CD14-positive monocyte (primary cell): ENCODE data around the gene GID8. TPM values are rescaled to one million over a fixed set of nuclear protein-coding genes. Genes with fewer than 3 reads are reported as not detected.

Experiments
- DNase-seq, 3 donors: peaks; one replicate each; pipeline ENCODE4 v3.0.0-alpha.2; 2011 to 2022
- H2AFZ ChIP-seq: 2 replicates; pipeline ENCODE4 v1.6.0; 2012; ENCODE audit warnings: mild to moderate bottlenecking, low read depth, low read length, inconsistent platforms; ENCODE audit not compliant: insufficient read depth, poor library complexity, severe bottlenecking
- H3K27ac ChIP-seq, 2 donors: 1 replicate in 1 of 2; 2 replicates in 1 of 2; pipeline ENCODE4 v1.5.1; 2012 to 2013; ENCODE audit warnings: low read length in 2 of 2, control low read depth in 1 of 2, inconsistent platforms in 1 of 2, low read depth in 1 of 2, mild to moderate bottlenecking in 1 of 2
- H3K27me3 ChIP-seq, 2 donors: one replicate each; pipeline versions ENCODE4 v1.6.0 to v1.6.1; 2011 to 2013; ENCODE audit warnings: low read length in 2 of 2; ENCODE audit not compliant: control insufficient read depth in 2 of 2, insufficient read depth in 2 of 2
- H3K36me3 ChIP-seq, 2 donors: replicated peaks in 1 of 2; 1 replicate in 1 of 2; 2 replicates in 1 of 2; pipeline versions ENCODE4 v1.5.1 to v1.6.1; 2012 to 2013; ENCODE audit warnings: low read length in 2 of 2, control low read depth in 1 of 2, inconsistent platforms in 1 of 2, mild to moderate bottlenecking in 1 of 2; ENCODE audit not compliant: insufficient read depth in 2 of 2, control insufficient read depth in 1 of 2
- H3K4me1 ChIP-seq, 2 donors: 1 replicate in 1 of 2; 2 replicates in 1 of 2; pipeline versions ENCODE4 v1.5.1 to v1.6.1; 2012 to 2013; ENCODE audit warnings: low read length in 2 of 2, control low read depth in 1 of 2, inconsistent platforms in 1 of 2, mild to moderate bottlenecking in 1 of 2, moderate library complexity in 1 of 2; ENCODE audit not compliant: insufficient read depth in 2 of 2, control insufficient read depth in 1 of 2
- H3K4me2 ChIP-seq: replicated peaks from 2 replicates; pipeline ENCODE3; 2012; ENCODE audit warnings: low read length, moderate library complexity, mild to moderate bottlenecking; ENCODE audit not compliant: poor library complexity, severe bottlenecking; ENCODE audit errors: extremely low read depth
- H3K4me3 ChIP-seq, 3 experiments: fragments of 200-600 bp in 1 of 3; sonication (generic) in 1 of 3; replicated peaks in 1 of 3; 1 replicate in 2 of 3; 2 replicates in 1 of 3; pipeline ENCODE4 v1.5.1; 2011 to 2013; ENCODE audit warnings: low read length in 3 of 3, mild to moderate bottlenecking in 3 of 3, control low read depth in 2 of 3, low read depth in 2 of 3, inconsistent platforms in 1 of 3, moderate library complexity in 1 of 3
- H3K79me2 ChIP-seq: 2 replicates; pipeline ENCODE4 v1.6.0; 2012; ENCODE audit warnings: mild to moderate bottlenecking, control low read depth, inconsistent platforms, low read length, moderate library complexity; ENCODE audit not compliant: insufficient read depth
- H3K9ac ChIP-seq: 2 replicates; pipeline ENCODE4 v1.6.0; 2017; ENCODE audit warnings: low read length, mild to moderate bottlenecking; ENCODE audit not compliant: insufficient read depth, poor library complexity, severe bottlenecking
- H3K9me3 ChIP-seq, 2 donors: replicated peaks in 1 of 2; 1 replicate in 1 of 2; 2 replicates in 1 of 2; pipeline versions ENCODE4 v1.5.1 to v1.6.1; 2012 to 2013; ENCODE audit warnings: low read length in 2 of 2, control low read depth in 1 of 2; ENCODE audit not compliant: control insufficient read depth in 1 of 2, insufficient read depth in 1 of 2
- H4K20me1 ChIP-seq: 2 replicates; pipeline ENCODE4 v1.6.0; 2012; ENCODE audit warnings: mild to moderate bottlenecking, low read length, control low read depth, moderate library complexity; ENCODE audit not compliant: insufficient read depth
- H3K27ac Mint-ChIP-seq, 7 donors: one replicate each; pipeline ENCODE4 v1.8.0; 2020; ENCODE audit warnings: mild to moderate bottlenecking in 7 of 7, mixed read lengths in 7 of 7, moderate library complexity in 6 of 7, inconsistent platforms in 2 of 7
- H3K27me3 Mint-ChIP-seq, 3 donors: one replicate each; pipeline ENCODE4 v1.8.0; 2021 to 2022; ENCODE audit warnings: low read depth in 3 of 3, mild to moderate bottlenecking in 3 of 3, mixed read lengths in 3 of 3, moderate library complexity in 3 of 3, inconsistent platforms in 1 of 3
- H3K36me3 Mint-ChIP-seq, 2 donors: one replicate each; pipeline ENCODE4 v1.8.0; 2020; ENCODE audit warnings: mixed read lengths in 2 of 2, inconsistent platforms in 1 of 2, mild to moderate bottlenecking in 1 of 2
- H3K4me1 Mint-ChIP-seq: one replicate; pipeline ENCODE4 v1.8.0; 2020; ENCODE audit warnings: mild to moderate bottlenecking, mixed read lengths
- H3K4me3 Mint-ChIP-seq, 2 donors: one replicate each; pipeline ENCODE4 v1.8.0; 2020; ENCODE audit warnings: mild to moderate bottlenecking in 2 of 2, mixed read lengths in 2 of 2, moderate library complexity in 1 of 2
- H3K9me3 Mint-ChIP-seq, 7 donors: one replicate each; pipeline ENCODE4 v1.8.0; 2020 to 2022; ENCODE audit warnings: mixed read lengths in 7 of 7, mild to moderate bottlenecking in 6 of 7, moderate library complexity in 6 of 7, inconsistent platforms in 2 of 7
- CTCF ChIP-seq: fragments of 200-600 bp; IDR thresholded peaks from one replicate; pipeline ENCODE4 v1.8.0; 2022; ENCODE audit warnings: antibody characterized with exemption, mild to moderate bottlenecking
- WGBS: methylation state at CpG from one replicate; pipeline ENCODE4 v1.1.5; 2013; ENCODE audit warnings: missing lambda C conversion rate; ENCODE audit not compliant: insufficient coverage; 5-methylcytosine and 5-hydroxymethylcytosine counted together
- intact Hi-C, 2 donors: fragments of 100-400 bp; cut with micrococcal nuclease; formaldehyde crosslinking; loops; one replicate each; pipeline versions ENCODE4 v1.15.0 to v1.15.1; 2023
- polyA plus RNA-seq, 3 donors: library from polyadenylated mRNA; depleted of rRNA in 1 of 3; unstranded in 2 of 3; stranded (reverse) in 1 of 3; fragments of 300-500 nt in 2 of 3; fragments of >200 nt in 1 of 3; fragmentation: Illumina TruSeq in 2 of 3; gene quantifications; 1 replicate in 2 of 3; 2 replicates in 1 of 3; pipeline ENCODE4 v1.2.3, GENCODE V29; 2012 to 2021

Gene GID8
- polyA plus RNA-seq, 3 donors, result 12.4 to 19.7 (median 12.7) TPM

- no peak for TF ChIP-seq CTCF
- H3K4me1 ChIP-seq, result peaks cover 26 to 29% of the 10 kb centered on the region in 2 donors
Observed at GRCh38 chr20:62949153-62949821, 11.3 kb downstream of the GID8 start.

DNA sequence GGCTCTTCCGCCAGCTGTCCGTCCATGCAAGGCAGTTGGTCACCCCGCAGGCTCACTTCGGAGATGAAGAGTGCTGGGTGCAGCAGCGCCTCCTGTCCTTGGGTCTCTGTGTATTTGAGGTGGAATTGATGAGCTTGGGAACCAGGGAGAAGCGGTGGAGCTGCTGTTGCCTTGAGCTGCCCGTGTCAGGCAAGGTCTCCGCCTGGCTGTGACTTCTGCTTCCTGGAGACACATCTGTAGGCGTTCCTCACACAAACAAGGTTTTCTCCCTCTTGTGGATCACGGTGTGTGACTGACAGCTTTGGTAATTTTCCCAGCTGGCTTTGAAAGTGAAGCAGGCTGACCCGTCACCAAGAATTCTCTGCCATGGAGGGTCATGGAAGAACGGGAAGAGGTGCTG is 12.0 kb downstream of the GID8 start:
- Mint-ChIP-seq H3K27me3 (no peaks in the 10 kb centered on the region), H3K36me3 (peaks cover 49 to 51% of the 10 kb centered on the region in 2 donors), H3K4me1 (peaks cover 34% of the 10 kb centered on the region), H3K4me3 (no peak overlapping the region), H3K27ac (no peak overlapping the region), H3K9me3 (peaks cover 3 to 12% (median 6%) of the 10 kb centered on the region in 7 donors)
- Histone ChIP-seq H2AFZ (no peak overlapping the region), H3K27me3 (no peaks in the 10 kb centered on the region), H3K9me3 (peaks cover 6 to 8% of the 10 kb centered on the region in 2 donors), H3K9ac (no peak overlapping the region), H3K4me1 (peaks cover 32 to 35% of the 10 kb centered on the region in 2 donors), H3K36me3 (peaks cover 38 to 56% of the 10 kb centered on the region in 2 donors), H3K4me2 (no peak overlapping the region), H3K27ac (no peak overlapping the region), H3K4me3 (no peak overlapping the region), H4K20me1 (no peaks in the 10 kb centered on the region), H3K79me2 (peaks cover 27% of the 10 kb centered on the region)
- TF ChIP-seq CTCF, result no peak
- WGBS, result 91% methylated on average over 11 of the region's 12 CpGs
- intact Hi-C loops, result no loop called here
- DNase-seq, result no peak

More at GRCh38 chr20:62949153-62949821, 11.3 kb downstream of the GID8 start:
- no peak for DNase-seq
- Histone ChIP-seq H2AFZ (no peak overlapping the region), H3K9ac (no peak overlapping the region), H4K20me1 (no peaks in the 10 kb centered on the region), H3K4me3 (no peak overlapping the region), H3K9me3 (peaks cover 6 to 8% of the 10 kb centered on the region in 2 donors), H3K79me2 (peaks cover 30% of the 10 kb centered on the region), H3K27ac (no peak overlapping the region), H3K27me3 (no peaks in the 10 kb centered on the region), H3K36me3 (peaks cover 45 to 63% of the 10 kb centered on the region in 2 donors), H3K4me2 (no peak overlapping the region)
- WGBS, result 96% methylated on average over 4 of the region's 6 CpGs
- H3K27ac Mint-ChIP-seq, result no peak overlapping the region
- H3K4me3 Mint-ChIP-seq, result no peak overlapping the region
- peaks cover 3 to 12% (median 6%) of the 10 kb centered on the region in 7 donors for H3K9me3 Mint-ChIP-seq
- H3K27me3 Mint-ChIP-seq, result no peaks in the 10 kb centered on the region
- H3K36me3 Mint-ChIP-seq, result peaks cover 55 to 58% of the 10 kb centered on the region in 2 donors
- peaks cover 28% of the 10 kb centered on the region for H3K4me1 Mint-ChIP-seq
- intact Hi-C loops, result no loop called here
